Kidney (tissue), 14 donors: Measurements from ENCODE around the gene MSI2. TPM values are rescaled to one million over a fixed set of nuclear protein-coding genes. Genes with fewer than 3 reads are reported as not detected.

ENCODE experiments used
- DNase-seq, 5 donors: peaks; one replicate each; pipeline ENCODE4 v3.0.0-alpha.2; 2013 to 2020
- FAIRE-seq: peaks from 2 replicates; lab custom pipeline; 2012; peaks lifted over from hg19 to GRCh38; lab: Jason Lieb, UNC
- H3K27ac ChIP-seq, 2 donors: one replicate each; pipeline ENCODE4 v1.7.0; 2013; ENCODE audit warnings: low read depth in 2 of 2, low read length in 2 of 2, inconsistent platforms in 1 of 2
- H3K27me3 ChIP-seq: one replicate; pipeline ENCODE4 v1.7.1; 2013; ENCODE audit warnings: low read length, inconsistent platforms; ENCODE audit not compliant: control insufficient read depth, insufficient read depth
- H3K36me3 ChIP-seq, 3 donors: one replicate each; pipeline versions ENCODE4 v1.7.0 to v1.7.1; 2013; ENCODE audit warnings: low read length in 3 of 3, control low read depth in 1 of 3, inconsistent platforms in 1 of 3; ENCODE audit not compliant: insufficient read depth in 3 of 3, control insufficient read depth in 2 of 3
- H3K4me1 ChIP-seq, 3 donors: one replicate each; pipeline versions ENCODE4 v1.7.0 to v1.7.1; 2013; ENCODE audit warnings: low read length in 3 of 3, inconsistent platforms in 1 of 3, low read depth in 1 of 3; ENCODE audit not compliant: control insufficient read depth in 2 of 3, insufficient read depth in 2 of 3
- H3K4me3 ChIP-seq, 3 donors: one replicate each; pipeline versions ENCODE4 v1.7.0 to v1.8.1; 2013; ENCODE audit warnings: low read length in 3 of 3, control low read depth in 1 of 3, inconsistent platforms in 1 of 3
- H3K9ac ChIP-seq, 3 donors: one replicate each; pipeline versions ENCODE4 v1.7.0 to v1.7.1; 2013; ENCODE audit warnings: low read length in 3 of 3, control low read depth in 1 of 3, inconsistent platforms in 1 of 3
- H3K9me3 ChIP-seq, 3 donors: one replicate each; pipeline versions ENCODE4 v1.7.0 to v1.7.1; 2013; ENCODE audit warnings: low read length in 3 of 3, control low read depth in 1 of 3, inconsistent platforms in 1 of 3; ENCODE audit not compliant: control insufficient read depth in 2 of 3, insufficient read depth in 1 of 3
- intact Hi-C: fragments of 100-400 bp; cut with DNase I; formaldehyde crosslinking; loops from one replicate; pipeline ENCODE4 v1.11.1; 2022
- polyA plus RNA-seq: library from polyadenylated mRNA; stranded (reverse); fragments of 350-450 nt; fragmentation: Illumina TruSeq; extraction: RNeasy Lipid Tissue Mini Kit (QIAGEN cat#74804); gene quantifications from one replicate; pipeline ENCODE4 v1.2.3, GENCODE V29; 2014; ENCODE audit warnings: low read depth, low replicate concordance; ENCODE audit not compliant: insufficient read depth
- total RNA-seq: library from RNA; stranded (reverse); fragmentation: NEBNext Ultra II Directional; extraction: Animal tissue kit (Norgen Biotek cat#: 25700); gene quantifications from one replicate; pipeline ENCODE4 v1.2.1, GENCODE V29; 2021
- TF ChIP-seq, protein P1 (sequence below): IDR thresholded peaks from 3 replicates; pipeline ENCODE4 v1.5.1; 2012; ENCODE audit warnings: mild to moderate bottlenecking, moderate library complexity, borderline replicate concordance; ENCODE audit not compliant: insufficient read depth; ENCODE audit errors: extremely low read depth
- donor health status: control.
- donor health status: control.
- donor health status: control.
- donor health status: control.
- donor health status: control.
- donor health status: DM: yes; HTN: yes; CAD: no.
- donor health status: Normal renal cell carcinoma (clear cell type).

MSI2 gene
- total and polyA plus RNA-seq, 2 donors from 2014 or later: 69.2 to 151 TPM

DNA sequence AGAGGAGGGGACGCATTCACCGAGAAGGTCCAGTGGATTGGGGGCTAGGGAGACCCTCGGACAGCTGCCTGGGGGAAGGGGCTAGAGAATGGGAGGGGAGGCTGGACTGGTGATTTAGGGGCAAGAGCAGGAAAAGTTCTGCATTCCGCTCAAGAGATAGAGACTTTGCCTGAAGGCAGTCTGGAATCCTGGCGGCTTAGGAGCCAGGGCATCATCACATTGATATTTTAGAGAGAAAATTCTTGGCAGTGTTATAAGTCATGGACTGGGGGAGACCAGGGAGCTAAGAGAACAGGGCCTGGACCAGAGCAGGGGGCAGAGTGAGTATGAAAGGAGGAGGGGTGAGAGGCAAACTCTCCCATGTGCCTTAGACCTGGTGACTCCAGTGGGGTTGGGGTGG, 35.8 kb downstream of the MSI2 start:
- H3K4me3 ChIP-seq: no peak overlapping the region
- no peaks in the 10 kb centered on the region for H3K27me3 ChIP-seq
- DNase-seq (no peak), FAIRE-seq (no peak)
- peak overlapping the region in 1 of 3 donors; percentile 39 for H3K9ac ChIP-seq
- intact Hi-C loops: no loop called here
- peak overlapping the region; percentile 71 to 87 for H3K27ac ChIP-seq
- H3K36me3 ChIP-seq: no peaks in the 10 kb centered on the region
- peaks cover 13 to 45% (median 44%) of the 10 kb centered on the region in 3 donors for H3K4me1 ChIP-seq
- no peaks in the 10 kb centered on the region for H3K9me3 ChIP-seq
- TF ChIP-seq, protein P1, sequence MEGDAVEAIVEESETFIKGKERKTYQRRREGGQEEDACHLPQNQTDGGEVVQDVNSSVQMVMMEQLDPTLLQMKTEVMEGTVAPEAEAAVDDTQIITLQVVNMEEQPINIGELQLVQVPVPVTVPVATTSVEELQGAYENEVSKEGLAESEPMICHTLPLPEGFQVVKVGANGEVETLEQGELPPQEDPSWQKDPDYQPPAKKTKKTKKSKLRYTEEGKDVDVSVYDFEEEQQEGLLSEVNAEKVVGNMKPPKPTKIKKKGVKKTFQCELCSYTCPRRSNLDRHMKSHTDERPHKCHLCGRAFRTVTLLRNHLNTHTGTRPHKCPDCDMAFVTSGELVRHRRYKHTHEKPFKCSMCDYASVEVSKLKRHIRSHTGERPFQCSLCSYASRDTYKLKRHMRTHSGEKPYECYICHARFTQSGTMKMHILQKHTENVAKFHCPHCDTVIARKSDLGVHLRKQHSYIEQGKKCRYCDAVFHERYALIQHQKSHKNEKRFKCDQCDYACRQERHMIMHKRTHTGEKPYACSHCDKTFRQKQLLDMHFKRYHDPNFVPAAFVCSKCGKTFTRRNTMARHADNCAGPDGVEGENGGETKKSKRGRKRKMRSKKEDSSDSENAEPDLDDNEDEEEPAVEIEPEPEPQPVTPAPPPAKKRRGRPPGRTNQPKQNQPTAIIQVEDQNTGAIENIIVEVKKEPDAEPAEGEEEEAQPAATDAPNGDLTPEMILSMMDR: no peak

DNA sequence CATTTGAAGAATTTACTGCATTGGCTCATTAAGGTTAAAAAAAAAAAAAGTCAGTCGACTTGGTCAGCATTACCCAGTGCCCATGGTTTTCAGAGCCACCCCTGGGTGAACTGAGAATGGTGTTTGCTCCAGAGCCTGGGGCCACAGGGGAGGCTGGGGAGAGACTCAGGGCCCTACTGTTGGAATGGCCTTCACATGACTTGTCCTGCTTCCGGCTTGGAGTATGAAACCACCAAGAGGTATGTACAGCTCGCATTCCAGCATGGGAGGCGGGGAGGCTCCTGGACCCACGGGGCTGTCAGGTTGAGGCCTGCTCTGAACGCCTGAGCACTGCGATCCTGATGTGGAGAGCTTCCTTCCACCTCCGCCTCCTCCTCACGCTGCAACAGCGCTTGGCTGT, 36.8 kb downstream of the MSI2 start:
- no peak for FAIRE-seq
- no peaks in the 10 kb centered on the region for H3K27me3 ChIP-seq
- intact Hi-C loops: no loop called here
- peaks cover under 1 to 5% (median 3%) of the 10 kb centered on the region in 3 donors for H3K36me3 ChIP-seq
- no peak overlapping the region for H3K9ac ChIP-seq
- peaks cover 13 to 36% (median 36%) of the 10 kb centered on the region in 3 donors for H3K4me1 ChIP-seq
- H3K27ac ChIP-seq: peak overlapping the region; percentile 71 to 87
- DNase-seq: peak; percentile 71 to 86 (median 73)
- TF ChIP-seq, protein P1: no peak
- H3K4me3 ChIP-seq: no peak overlapping the region
- H3K9me3 ChIP-seq: peaks cover 0 to under 1% (median 0%) of the 10 kb centered on the region in 3 donors

DNA sequence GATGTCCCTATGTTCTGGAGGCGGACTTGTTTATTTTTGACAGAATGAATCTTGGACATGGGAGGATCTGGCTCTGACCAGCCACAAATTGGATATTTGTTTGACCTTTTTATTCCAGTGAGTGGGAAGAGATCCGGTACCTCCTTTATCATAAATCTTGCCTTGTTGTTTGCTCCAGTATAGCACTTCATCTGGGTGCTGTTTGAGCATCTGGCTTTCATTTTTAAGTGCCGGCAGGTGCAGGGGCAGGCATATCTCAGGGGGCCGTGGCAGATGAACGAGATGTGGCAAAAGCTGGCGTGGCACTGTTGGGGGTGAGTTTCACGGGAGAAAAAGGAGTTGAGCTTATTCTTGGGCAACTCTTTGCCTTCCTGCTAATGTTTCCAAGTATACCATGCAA, 37.8 kb downstream of the MSI2 start:
- peak in 2 of 5 donors; percentile 47 to 51 for DNase-seq

More for the DNA sequence above, 37.8 kb downstream of the MSI2 start:
- Histone ChIP-seq H3K9me3 (peaks cover 0 to 4% (median 3%) of the 10 kb centered on the region in 3 donors), H3K9ac (peak overlapping the region in 2 of 3 donors; percentile 18 to 52), H3K27me3 (no peaks in the 10 kb centered on the region), H3K36me3 (peaks cover 4 to 8% (median 7%) of the 10 kb centered on the region in 3 donors), H3K4me1 (peaks cover 8 to 30% (median 27%) of the 10 kb centered on the region in 3 donors), H3K27ac (peak overlapping the region; percentile 37 to 81), H3K4me3 (no peak overlapping the region)
- FAIRE-seq: no peak
- intact Hi-C loops: no loop called here
- TF ChIP-seq, protein P1: no peak
